Activated CD8-positive, alpha-beta T cell treated with anti-CD3 and anti-CD28 coated beads for 36 hours (primary cell): Measurements from ENCODE around the gene CAMTA1. TPM values are rescaled to one million over a fixed set of nuclear protein-coding genes. Genes with fewer than 3 reads are reported as not detected.

Experiments used
- ATAC-seq: fragments of 200-7000 bp; cut with Tn5 transposase; one replicate; pipeline ENCODE4 v1.10.0; 2021; ENCODE audit warnings: mild to moderate bottlenecking, moderate library complexity
- CTCF ChIA-PET: fragments of 350-600 bp; sonication (Branson Sonifier 250); formaldehyde crosslinking; loops from one replicate; lab custom pipeline; 2021; ENCODE audit warnings: antibody characterized with exemption; lab: Charles Lee
- POLR2A ChIA-PET: fragments of 350-600 bp; sonication (Branson Sonifier 250); formaldehyde crosslinking; loops from one replicate; lab custom pipeline; 2021; ENCODE audit warnings: antibody characterized with exemption; lab: Charles Lee
- DNase-seq: peaks from one replicate; pipeline ENCODE4 v3.0.0-alpha.2; 2020
- H3K27ac Mint-ChIP-seq: one replicate; pipeline ENCODE4 v1.8.0; 2021; ENCODE audit warnings: mild to moderate bottlenecking, mixed read lengths
- H3K27me3 Mint-ChIP-seq: one replicate; pipeline ENCODE4 v1.8.0; 2021; ENCODE audit warnings: mixed read lengths
- H3K36me3 Mint-ChIP-seq: one replicate; pipeline ENCODE4 v1.8.0; 2021; ENCODE audit warnings: low read depth, mixed read lengths
- H3K4me1 Mint-ChIP-seq: one replicate; pipeline ENCODE4 v1.8.0; 2021; ENCODE audit warnings: low read depth, mixed read lengths
- H3K4me3 Mint-ChIP-seq: one replicate; pipeline ENCODE4 v1.8.0; 2021; ENCODE audit warnings: mild to moderate bottlenecking, moderate library complexity, mixed read lengths
- H3K9me3 Mint-ChIP-seq: one replicate; pipeline ENCODE4 v1.8.0; 2021; ENCODE audit warnings: mixed read lengths
- CTCF ChIP-seq: fragments of 200-600 bp; IDR thresholded peaks from one replicate; pipeline ENCODE4 v1.8.0; 2022; ENCODE audit warnings: antibody characterized with exemption, mild to moderate bottlenecking
- intact Hi-C: fragments of 100-400 bp; cut with micrococcal nuclease; formaldehyde crosslinking; loops from one replicate; pipeline ENCODE4 v1.10.0; 2022
- total RNA-seq, 2 experiments: library from RNA; stranded (reverse); gene quantifications; one replicate each; pipeline ENCODE4 v1.2.3, GENCODE V29; 2021

The CAMTA1 gene
- total RNA-seq, 2 experiments from 2014 or later, result 67.7 to 70.9 TPM

- ChIA-PET CTCF (no interaction called here), POLR2A (no interaction called here)
- DNase-seq (no peak), ATAC-seq (no peak)
- Mint-ChIP-seq H3K4me1 (no peaks in the 10 kb centered on the region), H3K27ac (no peak overlapping the region), H3K4me3 (no peak overlapping the region), H3K9me3 (no peaks in the 10 kb centered on the region), H3K36me3 (no peaks in the 10 kb centered on the region), H3K27me3 (peaks cover 9% of the 10 kb centered on the region)
- TF ChIP-seq CTCF, result no peak
- intact Hi-C loops, result no loop called here
These were observed 172.1 kb downstream of the CAMTA1 start for GRCh38 chr1:6957341-6957740.

GRCh38 chr1:6958407-6959030 is 173.3 kb downstream of the CAMTA1 start:
- POLR2A ChIA-PET, result no interaction called here
- no peaks in the 10 kb centered on the region for H3K9me3 Mint-ChIP-seq

GRCh38 chr1:6959491-6959890 is 174.2 kb downstream of the CAMTA1 start:
- Mint-ChIP-seq H3K9me3 (no peaks in the 10 kb centered on the region), H3K4me1 (peaks cover 14% of the 10 kb centered on the region), H3K4me3 (no peak overlapping the region), H3K36me3 (no peaks in the 10 kb centered on the region), H3K27ac (no peak overlapping the region), H3K27me3 (peaks cover 14% of the 10 kb centered on the region)
- TF ChIP-seq CTCF, result no peak
- intact Hi-C loops, result no loop called here
- ChIA-PET CTCF (interaction anchor here (1.5 kb wide), 1 partner anchor 83 kb away, joined by 4 read pairs; no protein-coding TSS in a partner anchor), POLR2A (no interaction called here)
- DNase-seq, result no peak
- no peak for ATAC-seq

More at GRCh38 chr1:6958407-6959030, 173.3 kb downstream of the CAMTA1 start:
- no peak overlapping the region for H3K4me3 Mint-ChIP-seq
- no peaks in the 10 kb centered on the region for H3K36me3 Mint-ChIP-seq
- CTCF ChIA-PET, result no interaction called here
- H3K27me3 Mint-ChIP-seq, result peaks cover 11% of the 10 kb centered on the region
- no peak for TF ChIP-seq CTCF
- no peak overlapping the region for H3K27ac Mint-ChIP-seq
- H3K4me1 Mint-ChIP-seq, result peaks cover 8% of the 10 kb centered on the region
- DNase-seq (no peak), ATAC-seq (no peak)
- intact Hi-C loops, result no loop called here

GRCh38 chr1:6960291-6960811 is 175.1 kb downstream of the CAMTA1 start:
- CTCF ChIA-PET, result interaction anchor here (1.5 kb wide), 1 partner anchor 82 kb away, joined by 4 read pairs; no protein-coding TSS in a partner anchor
- Mint-ChIP-seq H3K9me3 (no peaks in the 10 kb centered on the region), H3K4me3 (no peak overlapping the region), H3K27me3 (peaks cover 20% of the 10 kb centered on the region), H3K27ac (no peak overlapping the region), H3K4me1 (peaks cover 18% of the 10 kb centered on the region), H3K36me3 (no peaks in the 10 kb centered on the region)
- ATAC-seq (no peak), DNase-seq (no peak)
- intact Hi-C loops, result no loop called here
- no peak for TF ChIP-seq CTCF
- POLR2A ChIA-PET, result no interaction called here

GRCh38 chr1:6960860-6961259 is 175.6 kb downstream of the CAMTA1 start:
- no peak overlapping the region for H3K27ac Mint-ChIP-seq
- H3K27me3 Mint-ChIP-seq, result peaks cover 24% of the 10 kb centered on the region
- CTCF ChIA-PET, result interaction anchor here (1.5 kb wide), 1 partner anchor 81 kb away, joined by 4 read pairs; no protein-coding TSS in a partner anchor

More at GRCh38 chr1:6960860-6961259, 175.6 kb downstream of the CAMTA1 start:
- ATAC-seq, result no peak
- H3K9me3 Mint-ChIP-seq, result no peaks in the 10 kb centered on the region
- no peak overlapping the region for H3K4me3 Mint-ChIP-seq
- no peak for DNase-seq
- intact Hi-C loops, result no loop called here
- TF ChIP-seq CTCF, result no peak
- H3K36me3 Mint-ChIP-seq, result no peaks in the 10 kb centered on the region
- peaks cover 18% of the 10 kb centered on the region for H3K4me1 Mint-ChIP-seq
- POLR2A ChIA-PET, result no interaction called here
